Kidney epithelial cell (primary cell): Measurements from ENCODE around the gene ACAP3. TPM values are rescaled to one million over a fixed set of nuclear protein-coding genes. Genes with fewer than 3 reads are reported as not detected.

Experiments used
- DNase-seq: peaks from one replicate; pipeline ENCODE4 v3.0.0-alpha.2; 2010; ENCODE audit warnings: low read depth
- H3K27me3 ChIP-seq: 2 replicates; pipeline ENCODE4 v1.6.0; 2011; ENCODE audit warnings: low read length; ENCODE audit not compliant: control insufficient read depth, insufficient read depth
- H3K36me3 ChIP-seq: 2 replicates; pipeline ENCODE4 v1.5.1; 2011; ENCODE audit warnings: low read length; ENCODE audit not compliant: control insufficient read depth, insufficient read depth
- H3K4me3 ChIP-seq: 2 replicates; pipeline ENCODE4 v1.5.1; 2011; ENCODE audit warnings: low read depth, mild to moderate bottlenecking, control low read depth, low read length
- CTCF ChIP-seq: IDR thresholded peaks from 2 replicates; pipeline ENCODE4 v1.5.1; 2011; ENCODE audit warnings: mild to moderate bottlenecking, moderate library complexity, low read length, control low read depth, inconsistent platforms; ENCODE audit not compliant: insufficient read depth, poor library complexity, severe bottlenecking
- total RNA-seq: library from RNA; depleted of rRNA; stranded (reverse); fragments of >200 nt; gene quantifications from 2 replicates; pipeline ENCODE4 v1.2.3, GENCODE V29; 2015

ACAP3 gene
- total RNA-seq, 1 donor from 2014 or later: 37.9 TPM

GRCh38 chr1:1310109-1310385 lies 2.3 kb upstream of the ACAP3 start:
- peaks cover 4% of the 10 kb centered on the region for H3K36me3 ChIP-seq
- no peaks in the 10 kb centered on the region for H3K27me3 ChIP-seq
- no peak for DNase-seq
- H3K4me3 ChIP-seq: no peak overlapping the region
- peak; percentile 5 for TF ChIP-seq CTCF

GRCh38 chr1:1309251-1310108 lies 1.8 kb upstream of the ACAP3 start:
- no peaks in the 10 kb centered on the region for H3K27me3 ChIP-seq
- H3K36me3 ChIP-seq: peaks cover 4% of the 10 kb centered on the region
- DNase-seq: no peak
- peak overlapping the region; percentile 81 for H3K4me3 ChIP-seq
- TF ChIP-seq CTCF: no peak

- Histone ChIP-seq H3K27me3 (no peaks in the 10 kb centered on the region), H3K36me3 (peaks cover 4% of the 10 kb centered on the region), H3K4me3 (peak overlapping the region; percentile 81)
- no peak for TF ChIP-seq CTCF
- no peak for DNase-seq
These were observed 1.1 kb upstream of the ACAP3 start for GRCh38 chr1:1308756-1309250.

GRCh38 chr1:1307261-1307922 lies 338 bp downstream of the ACAP3 start:
- peak overlapping the region; percentile 50 for H3K4me3 ChIP-seq
- H3K36me3 ChIP-seq: peaks cover 3% of the 10 kb centered on the region
- TF ChIP-seq CTCF: no peak
- H3K27me3 ChIP-seq: no peaks in the 10 kb centered on the region
- DNase-seq: no peak

- TF ChIP-seq CTCF: no peak
- H3K27me3 ChIP-seq: no peaks in the 10 kb centered on the region
- H3K4me3 ChIP-seq: peak overlapping the region; percentile 50
- H3K36me3 ChIP-seq: peaks cover 3% of the 10 kb centered on the region
- DNase-seq: no peak
These were observed 969 bp downstream of the ACAP3 start for GRCh38 chr1:1306661-1307260.
